ENCODE measurements around the gene HPCAL1. TPM values are rescaled to one million over a fixed set of nuclear protein-coding genes. Genes with fewer than 3 reads are reported as not detected.

Gene HPCAL1
- total and polyA plus RNA-seq, 2 donors (not counting 3 experiments of a cell fraction or from before 2014, with no cell fraction given): 56.5 to 77.4 TPM

DNA sequence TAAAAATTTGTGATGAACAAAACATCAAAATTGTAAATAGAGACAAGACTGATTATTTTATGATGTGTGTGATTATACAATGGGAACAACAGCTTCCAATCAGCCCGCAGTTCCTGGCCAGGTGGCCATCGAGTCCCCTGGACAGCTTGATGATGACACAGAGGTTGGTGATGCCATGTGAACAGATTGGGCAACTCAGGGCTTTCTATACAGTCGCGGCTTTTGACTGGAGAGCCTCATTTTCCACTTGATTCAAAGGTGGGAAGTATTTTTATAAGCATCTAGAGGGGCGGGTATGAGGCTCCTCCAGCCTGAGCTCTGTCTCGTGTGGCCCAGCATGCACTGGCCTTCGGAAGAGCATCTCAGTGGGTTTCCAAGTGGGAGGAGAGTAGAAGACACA lies 14.9 kb upstream of the HPCAL1 start:
- TF ChIP-seq, protein P1, sequence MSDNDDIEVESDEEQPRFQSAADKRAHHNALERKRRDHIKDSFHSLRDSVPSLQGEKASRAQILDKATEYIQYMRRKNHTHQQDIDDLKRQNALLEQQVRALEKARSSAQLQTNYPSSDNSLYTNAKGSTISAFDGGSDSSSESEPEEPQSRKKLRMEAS (IDR thresholded peaks at IDR 0.05; ENCODE audit: insufficient read depth, insufficient read length): no peak
- TF ChIP-seq FOS (IDR thresholded peaks at IDR 0.05; ENCODE audit: borderline replicate concordance, insufficient read depth, low read length): no peak
- no peak for TF ChIP-seq POLR2AphosphoS5 (IDR thresholded peaks at IDR 0.05; ENCODE audit: insufficient read depth, low read depth, low read length)
- TF ChIP-seq JUN (IDR thresholded peaks at IDR 0.05; ENCODE audit: borderline replicate concordance, insufficient read depth, insufficient read length, low read depth): no peak
- no peak for TF ChIP-seq POLR2A (IDR thresholded peaks at IDR 0.05; ENCODE audit: low read depth, low read length)
- no peak for TF ChIP-seq GATA2 (IDR thresholded peaks at IDR 0.05; ENCODE audit: insufficient read depth, insufficient read length, low read depth, low read length)
- no peak for TF ChIP-seq MYC (IDR thresholded peaks at IDR 0.05; ENCODE audit: low read depth, low read length)
- no peak for TF ChIP-seq EZH2 (IDR thresholded peaks at IDR 0.05; ENCODE audit: borderline replicate concordance, low read depth, low read length, severe bottlenecking)
- TF ChIP-seq, protein P2, sequence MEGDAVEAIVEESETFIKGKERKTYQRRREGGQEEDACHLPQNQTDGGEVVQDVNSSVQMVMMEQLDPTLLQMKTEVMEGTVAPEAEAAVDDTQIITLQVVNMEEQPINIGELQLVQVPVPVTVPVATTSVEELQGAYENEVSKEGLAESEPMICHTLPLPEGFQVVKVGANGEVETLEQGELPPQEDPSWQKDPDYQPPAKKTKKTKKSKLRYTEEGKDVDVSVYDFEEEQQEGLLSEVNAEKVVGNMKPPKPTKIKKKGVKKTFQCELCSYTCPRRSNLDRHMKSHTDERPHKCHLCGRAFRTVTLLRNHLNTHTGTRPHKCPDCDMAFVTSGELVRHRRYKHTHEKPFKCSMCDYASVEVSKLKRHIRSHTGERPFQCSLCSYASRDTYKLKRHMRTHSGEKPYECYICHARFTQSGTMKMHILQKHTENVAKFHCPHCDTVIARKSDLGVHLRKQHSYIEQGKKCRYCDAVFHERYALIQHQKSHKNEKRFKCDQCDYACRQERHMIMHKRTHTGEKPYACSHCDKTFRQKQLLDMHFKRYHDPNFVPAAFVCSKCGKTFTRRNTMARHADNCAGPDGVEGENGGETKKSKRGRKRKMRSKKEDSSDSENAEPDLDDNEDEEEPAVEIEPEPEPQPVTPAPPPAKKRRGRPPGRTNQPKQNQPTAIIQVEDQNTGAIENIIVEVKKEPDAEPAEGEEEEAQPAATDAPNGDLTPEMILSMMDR (IDR thresholded peaks at IDR 0.05; ENCODE audit: extremely low read depth in 1 of 2, insufficient read depth in 1 of 2, low read depth in 1 of 2, low read length in 2 of 2): no peak
- FAIRE-seq: no peak
- DNase-seq (ENCODE audit: low read depth, low spot score): no peak
- peaks cover 30% of the 10 kb centered on the region for H3K4me1 ChIP-seq (ENCODE audit: control insufficient read depth, extremely low read depth, insufficient read depth, low read length)
- dilution Hi-C loops (cut with MboI; ENCODE audit: extremely low pct_ligation_motif_present, low sequenced_read_pairs): no loop called here
- no TSS peak for BruUV-seq (replicated peaks)
- no peak overlapping the region for H3K4me2 ChIP-seq (ENCODE audit: insufficient read depth, low read length)
- no peaks in the 10 kb centered on the region for H3K79me2 ChIP-seq (ENCODE audit: control insufficient read depth, insufficient read depth, low read length)
- H3K9me1 ChIP-seq (replicated peaks; ENCODE audit: control insufficient read depth, extremely low read depth, insufficient read depth, low read length): no peaks in the 10 kb centered on the region
- H3K4me3 ChIP-seq (replicated peaks in 1 of 3; ENCODE audit: insufficient read depth in 1 of 3, low read depth in 1 of 3, low read length in 3 of 3): no peak overlapping the region
- ChIA-PET CTCF (interaction anchor here (1.4 to 3.0 kb wide), 2 partner anchors 8 to 10 kb away, joined by 5 to 10 read pairs; no protein-coding TSS in a partner anchor), POLR2A (no interaction called here)
- H2AFZ ChIP-seq (ENCODE audit: low read depth, low read length): no peak overlapping the region
- no peak overlapping the region for H3K9ac ChIP-seq (replicated peaks; ENCODE audit: extremely low read depth, insufficient read depth, low read length)
- H3K27me3 ChIP-seq (ENCODE audit: control insufficient read depth in 2 of 2, insufficient read depth in 2 of 2, low read length in 2 of 2): no peaks in the 10 kb centered on the region
- H3K9me3 ChIP-seq (replicated peaks; ENCODE audit: control insufficient read depth, insufficient read depth, low read length): no peaks in the 10 kb centered on the region
- H3K36me3 ChIP-seq (ENCODE audit: control insufficient read depth in 2 of 2, extremely low read depth in 1 of 2, insufficient read depth in 2 of 2, low read length in 2 of 2): no peaks in the 10 kb centered on the region
- H4K20me1 ChIP-seq (replicated peaks; ENCODE audit: control insufficient read depth, extremely low read depth, insufficient read depth, low read length): no peaks in the 10 kb centered on the region
- no peak overlapping the region for H3K27ac ChIP-seq (ENCODE audit: insufficient read depth, low read depth, low read length)
- intact Hi-C loops (cut with micrococcal nuclease): no loop called here

Measured in endothelial cell of umbilical vein (primary cell).